H9 (cell line): ENCODE measurements around the gene TACC2. TPM values are rescaled to one million over a fixed set of nuclear protein-coding genes. Genes with fewer than 3 reads are reported as not detected.

ENCODE experiments used
- DNase-seq: peaks from one replicate; pipeline ENCODE4 v3.0.0-alpha.2; 2017
- H2AFZ ChIP-seq: one replicate; pipeline ENCODE4 v1.6.1; 2013; ENCODE audit warnings: mild to moderate bottlenecking, low read length, control low read depth, moderate library complexity
- H2AK5ac ChIP-seq: 2 replicates; pipeline ENCODE4 v1.6.1; 2013; ENCODE audit warnings: low read length, control low read depth, mixed read lengths; ENCODE audit not compliant: insufficient read length
- H2BK120ac ChIP-seq: one replicate; pipeline ENCODE4 v1.6.1; 2013; ENCODE audit warnings: low read depth, mild to moderate bottlenecking, low read length, control low read depth, inconsistent platforms; ENCODE audit not compliant: poor library complexity, severe bottlenecking
- H2BK12ac ChIP-seq: 2 replicates; pipeline ENCODE4 v1.6.1; 2013; ENCODE audit warnings: low read length, control low read depth, mixed read lengths, low read depth; ENCODE audit not compliant: insufficient read length
- H2BK15ac ChIP-seq: 2 replicates; pipeline ENCODE4 v1.6.1; 2013; ENCODE audit warnings: low read depth, low read length, control low read depth
- H2BK20ac ChIP-seq: one replicate; pipeline ENCODE4 v1.6.1; 2013; ENCODE audit warnings: low read depth, mild to moderate bottlenecking, low read length, control low read depth, inconsistent platforms; ENCODE audit not compliant: poor library complexity, severe bottlenecking
- H2BK5ac ChIP-seq: 2 replicates; pipeline ENCODE4 v1.6.1; 2013; ENCODE audit warnings: low read length, control low read depth, mixed read lengths; ENCODE audit not compliant: insufficient read length
- H3K14ac ChIP-seq: 2 replicates; pipeline ENCODE4 v1.6.1; 2013; ENCODE audit warnings: low read length, control low read depth; ENCODE audit not compliant: insufficient read depth
- H3K18ac ChIP-seq: 2 replicates; pipeline ENCODE4 v1.6.1; 2013; ENCODE audit warnings: low read depth, mild to moderate bottlenecking, mixed read lengths, low read length, control low read depth; ENCODE audit not compliant: insufficient read length
- H3K23ac ChIP-seq: 2 replicates; pipeline ENCODE4 v1.6.1; 2013; ENCODE audit warnings: low read length, control low read depth, mixed read lengths, low read depth; ENCODE audit not compliant: insufficient read length
- H3K23me2 ChIP-seq: 2 replicates; pipeline ENCODE4 v1.6.1; 2013; ENCODE audit warnings: low read depth, mild to moderate bottlenecking, mixed read lengths, low read length, control low read depth; ENCODE audit not compliant: insufficient read length, poor library complexity, severe bottlenecking
- H3K27ac ChIP-seq: 2 replicates; pipeline ENCODE4 v1.5.1; 2013; ENCODE audit warnings: low read length, control low read depth, mixed read lengths, low read depth; ENCODE audit not compliant: insufficient read length
- H3K27me3 ChIP-seq: 2 replicates; pipeline ENCODE4 v1.6.1; 2013; ENCODE audit warnings: low read length, control low read depth, inconsistent platforms; ENCODE audit not compliant: insufficient read depth
- H3K4ac ChIP-seq: 2 replicates; pipeline ENCODE4 v1.6.1; 2013; ENCODE audit warnings: low read depth, mild to moderate bottlenecking, control low read depth, inconsistent platforms, low read length, moderate library complexity
- H3K4me1 ChIP-seq: 2 replicates; pipeline ENCODE4 v1.6.1; 2013; ENCODE audit warnings: low read length, control low read depth, inconsistent platforms; ENCODE audit not compliant: insufficient read depth
- H3K4me2 ChIP-seq: 2 replicates; pipeline ENCODE4 v1.6.1; 2013; ENCODE audit warnings: low read length, control low read depth, mixed read lengths; ENCODE audit not compliant: insufficient read length, insufficient read depth
- H3K56ac ChIP-seq: 2 replicates; pipeline ENCODE4 v1.6.1; 2013; ENCODE audit warnings: low read depth, mild to moderate bottlenecking, mixed read lengths, low read length, control low read depth; ENCODE audit not compliant: insufficient read length
- H3K79me1 ChIP-seq: 2 replicates; pipeline ENCODE4 v1.6.1; 2013; ENCODE audit warnings: low read depth, mild to moderate bottlenecking, moderate library complexity, low read length, control low read depth, inconsistent platforms; ENCODE audit not compliant: insufficient read depth, poor library complexity, severe bottlenecking
- H3K79me2 ChIP-seq: 2 replicates; pipeline ENCODE4 v1.6.1; 2013; ENCODE audit warnings: low read length, control low read depth, inconsistent platforms; ENCODE audit not compliant: insufficient read depth
- H3K9ac ChIP-seq: 2 replicates; pipeline ENCODE4 v1.6.1; 2013; ENCODE audit warnings: low read length, control low read depth, mixed read lengths; ENCODE audit not compliant: insufficient read length; ENCODE audit errors: extremely low read depth
- H3K9me3 ChIP-seq: one replicate; pipeline ENCODE4 v1.6.1; 2013; ENCODE audit warnings: low read depth, low read length, inconsistent platforms; ENCODE audit not compliant: control insufficient read depth
- H3T11ph ChIP-seq: one replicate; pipeline ENCODE4 v1.6.1; 2013; ENCODE audit warnings: mild to moderate bottlenecking, low read length, control low read depth, inconsistent platforms
- H4K20me1 ChIP-seq: one replicate; pipeline ENCODE4 v1.6.1; 2013; ENCODE audit not compliant: control insufficient read depth, insufficient read length, insufficient read depth
- H4K5ac ChIP-seq: 2 replicates; pipeline ENCODE4 v1.6.1; 2013; ENCODE audit warnings: low read depth, mild to moderate bottlenecking, mixed read lengths, low read length, control low read depth; ENCODE audit not compliant: insufficient read length
- H4K8ac ChIP-seq: replicated peaks from 2 replicates; pipeline ENCODE4 v1.6.1; 2013; ENCODE audit warnings: low read length, control low read depth, mixed read lengths, low read depth; ENCODE audit not compliant: insufficient read length
- H4K91ac ChIP-seq: 2 replicates; pipeline ENCODE4 v1.6.1; 2013; ENCODE audit warnings: low read depth, mild to moderate bottlenecking, moderate library complexity, mixed read lengths, low read length, control low read depth; ENCODE audit not compliant: insufficient read length
- H3K27ac Mint-ChIP-seq, 3 experiments: 2 replicates in 2 of 3; 3 replicates in 1 of 3; pipeline ENCODE4 v1.8.0; 2020 to 2021; ENCODE audit warnings: mixed read lengths in 3 of 3, mild to moderate bottlenecking in 1 of 3, moderate library complexity in 1 of 3
- H3K27me3 Mint-ChIP-seq: 2 replicates; pipeline ENCODE4 v1.8.0; 2021; ENCODE audit warnings: low read depth, mild to moderate bottlenecking, moderate library complexity, mixed read lengths
- H3K36me3 Mint-ChIP-seq, 3 experiments: 2 replicates in 2 of 3; 3 replicates in 1 of 3; pipeline ENCODE4 v1.8.0; 2020 to 2021; ENCODE audit warnings: low read depth in 3 of 3, mixed read lengths in 3 of 3; ENCODE audit not compliant: insufficient read depth in 1 of 3
- H3K4me1 Mint-ChIP-seq, 2 experiments: 2 replicates each; pipeline ENCODE4 v1.8.0; 2020; ENCODE audit warnings: mixed read lengths in 2 of 2
- H3K4me3 Mint-ChIP-seq, 2 experiments: 2 replicates in 1 of 2; 3 replicates in 1 of 2; pipeline ENCODE4 v1.8.0; 2020 to 2021; ENCODE audit warnings: mild to moderate bottlenecking in 2 of 2, mixed read lengths in 2 of 2, moderate library complexity in 1 of 2
- H3K9me3 Mint-ChIP-seq, 2 experiments: 2 replicates in 1 of 2; 3 replicates in 1 of 2; pipeline ENCODE4 v1.8.0; 2020; ENCODE audit warnings: mild to moderate bottlenecking in 2 of 2, mixed read lengths in 2 of 2, moderate library complexity in 1 of 2
- CTCF ChIP-seq: fragments of 200-600 bp; sonication (generic); conservative IDR thresholded peaks from 3 replicates; pipeline ENCODE4 v1.8.0; 2021; ENCODE audit warnings: antibody characterized with exemption, mild to moderate bottlenecking
- WGBS: extraction: QIAGEN DNeasy Blood & Tissue Kit; methylation state at CpG from one replicate; pipeline ENCODE4 v1.1.7; 2013; ENCODE audit warnings: missing lambda C conversion rate, low lambda C conversion rate, mixed read lengths; ENCODE audit not compliant: insufficient read length; ENCODE audit errors: extremely low coverage; 5-methylcytosine and 5-hydroxymethylcytosine counted together
- total RNA-seq: library from RNA; stranded (reverse); gene quantifications from 2 replicates; pipeline ENCODE4 v1.2.1, GENCODE V29; 2021

The TACC2 gene
- total RNA-seq, 1 experiment from 2014 or later = 58.1 TPM

GRCh38 chr10:122055252-122055651 lies 66.3 kb downstream of the TACC2 start:
- H2BK20ac ChIP-seq = no peak overlapping the region
- H3K4me3 Mint-ChIP-seq = no peak overlapping the region
- no peak overlapping the region for H3K23ac ChIP-seq
- H2BK5ac ChIP-seq = no peak overlapping the region
- H3K27me3 Mint-ChIP-seq = peaks cover 1% of the 10 kb centered on the region
- no peak overlapping the region for H3K18ac ChIP-seq
- no peak overlapping the region for H2AFZ ChIP-seq
- no peak for TF ChIP-seq CTCF
- no peak for DNase-seq
- H3K9ac ChIP-seq = no peak overlapping the region
- H3K4me2 ChIP-seq = no peak overlapping the region
- H3K27ac Mint-ChIP-seq = no peak overlapping the region
- no peaks in the 10 kb centered on the region for H3K79me1 ChIP-seq
- H2BK15ac ChIP-seq = no peak overlapping the region
- H3K79me2 ChIP-seq = no peaks in the 10 kb centered on the region
- H4K20me1 ChIP-seq = no peaks in the 10 kb centered on the region
- H4K8ac ChIP-seq = no peak overlapping the region
- no peak overlapping the region for H4K91ac ChIP-seq
- no peaks in the 10 kb centered on the region for H3K23me2 ChIP-seq
- H3K56ac ChIP-seq = no peak overlapping the region
- H3K9me3 ChIP-seq = no peaks in the 10 kb centered on the region
- H2BK120ac ChIP-seq = no peak overlapping the region
- H3K9me3 Mint-ChIP-seq = peaks cover 0 to 2% of the 10 kb centered on the region in 2 experiments; a peak in 1 of 5 replicates
- H3T11ph ChIP-seq = no peak overlapping the region
- no peak overlapping the region for H3K27ac ChIP-seq
- H3K36me3 Mint-ChIP-seq = peaks cover 0 to 1% (median 0%) of the 10 kb centered on the region in 3 experiments; a peak in 2 of 7 replicates
- H4K5ac ChIP-seq = no peak overlapping the region
- peaks cover 23 to 34% of the 10 kb centered on the region in 2 experiments for H3K4me1 Mint-ChIP-seq
- no CpG with 5 or more reads among the region's 5 CpGs for WGBS
- no peak overlapping the region for H2BK12ac ChIP-seq
- no peaks in the 10 kb centered on the region for H3K27me3 ChIP-seq
- no peak overlapping the region for H3K14ac ChIP-seq
- H3K4ac ChIP-seq = no peak overlapping the region
- H3K4me1 ChIP-seq = no peaks in the 10 kb centered on the region; the same call in 1 of the 2 replicates
- H2AK5ac ChIP-seq = no peak overlapping the region
